RWPE1 (cell line): ENCODE data around the gene PPHLN1.
"Not testable (repeated sequence)": the region's sequence is repeated elsewhere in the genome, so short reads cannot be mapped to it uniquely, and the experiment has no call there.

ENCODE experiments used
- CTCF ChIA-PET: fragments of 350-600 bp; sonication (Branson Sonifier 250); formaldehyde crosslinking; extraction: SDS; loops from one replicate; lab custom pipeline; 2021; lab: Yijun Ruan, JAX
- POLR2A ChIA-PET: fragments of 400-600 bp; formaldehyde crosslinking; extraction: SDS; loops from one replicate; lab custom pipeline; 2020; ENCODE audit warnings: antibody characterized with exemption; ENCODE audit not compliant: low non-redundant PET; lab: Yijun Ruan, JAX
- DNase-seq: peaks from one replicate; pipeline ENCODE4 v3.0.0; 2012; ENCODE audit warnings: low spot score
- H3K27ac ChIP-seq: fragments of 450-650 bp; 2 replicates; pipeline ENCODE4 v1.5.1; 2017
- CTCF ChIP-seq: fragments of 450-650 bp; conservative IDR thresholded peaks from 2 replicates; pipeline ENCODE4 v1.5.1; 2017; ENCODE audit warnings: low read depth, mild to moderate bottlenecking

PPHLN1 gene

GRCh38 chr12:42326541-42327226 lies 717 bp downstream of the PPHLN1 start:
- peak overlapping the region; percentile 88 for H3K27ac ChIP-seq
- TF ChIP-seq CTCF = no peak
- DNase-seq = peak; percentile 21
- ChIA-PET POLR2A (no interaction called here), CTCF (interaction anchor here (0.6 to 0.8 kb wide), 2 partner anchors 9 to 13 kb away, joined by 3 to 4 read pairs; no protein-coding TSS in a partner anchor)

GRCh38 chr12:42327227-42327590 lies 1.2 kb downstream of the PPHLN1 start:
- peak overlapping the region; percentile 88; the same call in 1 of the 2 replicates for H3K27ac ChIP-seq
- ChIA-PET POLR2A (no interaction called here), CTCF (no interaction called here)
- no peak for DNase-seq
- TF ChIP-seq CTCF = no peak

DNA sequence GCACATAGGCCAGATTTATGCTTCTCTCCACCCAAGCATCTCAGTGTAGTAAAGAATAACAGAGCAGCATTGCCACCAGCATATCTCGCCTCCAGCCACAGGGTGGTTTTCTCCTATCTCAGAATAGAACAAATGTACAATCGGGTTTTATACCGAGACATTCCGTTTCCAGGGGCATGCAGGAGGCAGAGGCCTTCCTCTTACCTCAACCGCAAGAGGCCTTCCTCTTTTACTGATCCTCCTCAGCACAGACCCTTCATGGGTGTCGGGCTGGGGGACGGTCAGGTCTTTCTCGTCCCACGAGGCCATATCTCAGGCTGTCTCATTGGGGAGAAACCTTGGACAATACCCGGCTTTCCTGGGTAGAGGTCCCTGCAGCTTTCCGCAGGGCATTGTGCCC lies 4.1 kb downstream of the PPHLN1 start:
- CTCF ChIA-PET, DNase-seq, POLR2A ChIA-PET: not testable (repeated sequence)

DNA sequence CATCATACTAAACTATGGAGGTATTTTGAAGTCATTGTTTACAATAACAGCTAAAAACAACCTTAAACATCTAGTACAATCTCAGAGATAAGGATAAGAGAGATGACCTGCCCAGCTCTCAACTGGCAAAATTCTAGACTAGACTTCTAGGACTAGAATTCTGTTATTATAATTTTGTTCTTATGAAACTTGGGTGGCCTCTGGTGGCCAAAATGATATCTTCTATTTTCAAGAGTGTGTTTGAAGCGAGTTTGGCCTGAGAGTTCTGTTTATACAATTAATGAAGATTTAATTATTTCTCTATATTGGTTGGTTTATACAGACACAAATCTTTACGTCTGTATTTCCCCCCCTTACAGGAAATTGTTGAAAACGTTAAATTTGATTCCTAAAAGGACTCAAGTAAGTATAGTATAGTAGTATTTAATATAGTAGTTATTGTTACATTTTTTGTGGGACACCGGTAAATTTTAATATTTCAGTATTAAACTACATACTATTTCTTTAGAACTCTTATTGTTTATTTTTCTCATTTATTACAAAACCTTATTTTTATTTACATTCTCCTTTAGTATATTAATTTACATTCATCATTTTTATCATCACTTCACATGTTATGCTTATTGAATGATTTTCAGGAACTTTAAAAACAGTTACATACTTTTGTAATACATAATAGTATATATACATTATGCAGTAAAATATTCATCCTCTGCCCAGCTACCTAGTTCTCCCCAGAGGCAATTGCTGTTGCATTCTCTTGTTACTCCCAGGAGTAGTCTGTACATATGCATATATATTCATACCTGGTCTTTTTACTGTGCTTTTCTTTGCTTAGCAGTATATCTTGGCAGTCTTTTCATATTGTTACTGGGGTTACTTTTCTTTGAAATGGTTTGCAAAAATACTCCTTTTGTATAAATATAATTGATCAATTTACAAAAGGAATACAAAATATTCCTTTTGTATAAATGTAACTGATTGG lies 6.6 kb downstream of the PPHLN1 start:
- no peak overlapping the region for H3K27ac ChIP-seq
- ChIA-PET POLR2A (no interaction called here), CTCF (interaction anchor here (0.5 to 1.1 kb wide), 9 partner anchors 11 to 475 kb away, joined by 3 to 9 read pairs (median 5); no protein-coding TSS in a partner anchor)
- DNase-seq = peak; percentile 53
- TF ChIP-seq CTCF = peak; percentile 71

More for the DNA sequence above, 4.1 kb downstream of the PPHLN1 start:
- H3K27ac ChIP-seq = not testable (repeated sequence)

- ChIA-PET CTCF (no interaction called here), POLR2A (no interaction called here)
- DNase-seq = no peak
- TF ChIP-seq CTCF = no peak
- H3K27ac ChIP-seq = no peak overlapping the region
These were observed 10.3 kb downstream of the PPHLN1 start for GRCh38 chr12:42336286-42336685.

DNA sequence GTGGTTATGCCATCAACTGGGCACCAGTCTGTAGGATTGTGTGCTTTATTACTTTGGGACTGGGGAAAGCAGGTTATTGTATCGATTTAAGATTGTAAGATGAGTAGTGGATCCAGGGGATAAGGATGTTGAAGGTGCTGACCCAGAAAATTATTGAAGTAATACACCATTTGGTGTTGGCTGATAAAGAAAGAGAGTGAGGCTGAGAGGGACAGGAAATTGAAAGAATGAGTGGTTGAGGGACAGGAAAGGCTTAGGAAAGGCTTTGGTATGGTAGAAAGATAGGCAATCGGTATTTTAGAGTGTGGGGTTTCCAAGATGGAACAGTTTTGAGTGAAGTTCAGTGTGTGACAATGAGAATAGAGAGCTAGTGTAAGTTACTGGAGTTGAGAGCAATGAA lies 12.3 kb downstream of the PPHLN1 start:
- no peak for TF ChIP-seq CTCF
- POLR2A ChIA-PET = no interaction called here
- no peak for DNase-seq
- CTCF ChIA-PET = interaction anchor here (0.7 kb wide), 1 partner anchor 1097 kb away, joined by 3 read pairs; no protein-coding TSS in a partner anchor
- H3K27ac ChIP-seq = no peak overlapping the region
